Endothelial cell of umbilical vein (primary cell): ENCODE data around the gene GALK2. TPM values are rescaled to one million over a fixed set of nuclear protein-coding genes. Genes with fewer than 3 reads are reported as not detected.

Experiments
- BruUV-seq: library from RNA; stranded (reverse); fragments of 400-500 nt; replicated peaks from 2 replicates; lab custom pipeline; 2021; lab: Mats Ljungman, UMichigan
- CTCF ChIA-PET: fragments of 300-600, 350-600 bp; sonication (Branson Sonifier 250); formaldehyde crosslinking; loops from one replicate; lab custom pipeline; 2021; ENCODE audit warnings: antibody characterized with exemption, inconsistent platforms; lab: Charles Lee
- POLR2A ChIA-PET: fragments of 300-600, 350-600 bp; sonication (Branson Sonifier 250); formaldehyde crosslinking; loops from one replicate; lab custom pipeline; 2021; ENCODE audit warnings: antibody characterized with exemption, inconsistent platforms; lab: Charles Lee
- DNase-seq: peaks from one replicate; pipeline ENCODE4 v3.0.0-alpha.2; 2011; ENCODE audit warnings: low read depth, low spot score
- FAIRE-seq: peaks from 2 replicates; lab custom pipeline; 2011; peaks lifted over from hg19 to GRCh38; lab: Jason Lieb, UNC
- H2AFZ ChIP-seq: 2 replicates; pipeline ENCODE4 v1.6.0; 2012; ENCODE audit warnings: low read depth, low read length, control low read depth, inconsistent platforms
- H3K27ac ChIP-seq: 2 replicates; pipeline ENCODE4 v1.5.1; 2011; ENCODE audit warnings: low read depth, mild to moderate bottlenecking, control low read depth, low read length, moderate library complexity; ENCODE audit not compliant: insufficient read depth
- H3K27me3 ChIP-seq, 2 experiments: 2 replicates each; pipeline versions ENCODE4 v1.6.0 to v1.6.1; 2011; ENCODE audit warnings: low read length in 2 of 2, mixed read lengths in 1 of 2; ENCODE audit not compliant: control insufficient read depth in 2 of 2, insufficient read depth in 2 of 2
- H3K36me3 ChIP-seq, 2 experiments: 2 replicates in 1 of 2; 3 replicates in 1 of 2; pipeline ENCODE4 v1.5.1; 2011; ENCODE audit warnings: low read length in 2 of 2, mild to moderate bottlenecking in 1 of 2, moderate library complexity in 1 of 2; ENCODE audit not compliant: control insufficient read depth in 2 of 2, insufficient read depth in 2 of 2; ENCODE audit errors: extremely low read depth in 1 of 2
- H3K4me1 ChIP-seq: 3 replicates; pipeline ENCODE4 v1.5.1; 2011; ENCODE audit warnings: mild to moderate bottlenecking, low read length; ENCODE audit not compliant: control insufficient read depth, insufficient read depth; ENCODE audit errors: extremely low read depth
- H3K4me2 ChIP-seq: 2 replicates; pipeline ENCODE4 v1.6.1; 2011; ENCODE audit warnings: low read length, control low read depth, mixed read lengths; ENCODE audit not compliant: insufficient read depth
- H3K4me3 ChIP-seq, 3 experiments: fragments of 200-600 bp in 1 of 3; sonication (generic), shearing (Covaris generic) in 1 of 3; replicated peaks in 1 of 3; 2 replicates each; pipeline ENCODE4 v1.5.1; 2011 to 2016; ENCODE audit warnings: control low read depth in 3 of 3, low read length in 3 of 3, mild to moderate bottlenecking in 2 of 3, inconsistent platforms in 1 of 3, low read depth in 1 of 3, moderate library complexity in 1 of 3; ENCODE audit not compliant: insufficient read depth in 1 of 3
- H3K79me2 ChIP-seq: 2 replicates; pipeline ENCODE4 v1.6.0; 2012; ENCODE audit warnings: low read length, inconsistent platforms; ENCODE audit not compliant: control insufficient read depth, insufficient read depth
- H3K9ac ChIP-seq: replicated peaks from 2 replicates; pipeline ENCODE3; 2011; ENCODE audit warnings: low read length, control low read depth; ENCODE audit not compliant: insufficient read depth; ENCODE audit errors: extremely low read depth
- H3K9me1 ChIP-seq: replicated peaks from 3 replicates; pipeline ENCODE4 v1.6.0; 2011; ENCODE audit warnings: mild to moderate bottlenecking, low read length; ENCODE audit not compliant: control insufficient read depth, insufficient read depth; ENCODE audit errors: extremely low read depth
- H3K9me3 ChIP-seq: replicated peaks from 2 replicates; pipeline ENCODE4 v1.5.1; 2012; ENCODE audit warnings: low read length, inconsistent platforms; ENCODE audit not compliant: control insufficient read depth, insufficient read depth
- H4K20me1 ChIP-seq: replicated peaks from 2 replicates; pipeline ENCODE3; 2011; ENCODE audit warnings: mild to moderate bottlenecking, low read length; ENCODE audit not compliant: control insufficient read depth, insufficient read depth; ENCODE audit errors: extremely low read depth
- CTCF ChIP-seq, 2 donors: IDR thresholded peaks; 1 replicate in 1 of 2; 2 replicates in 1 of 2; pipeline ENCODE4 v1.5.1; 2011; ENCODE audit warnings: low read length in 2 of 2, mild to moderate bottlenecking in 2 of 2, moderate library complexity in 2 of 2, control low read depth in 1 of 2, inconsistent platforms in 1 of 2, low read depth in 1 of 2; ENCODE audit not compliant: insufficient read depth in 1 of 2; ENCODE audit errors: extremely low read depth in 1 of 2
- EZH2 ChIP-seq: IDR thresholded peaks from 2 replicates; pipeline ENCODE4 v1.6.1; 2012; ENCODE audit warnings: borderline replicate concordance, low read depth, mild to moderate bottlenecking, moderate library complexity, low read length, inconsistent platforms; ENCODE audit not compliant: severe bottlenecking
- FOS ChIP-seq: IDR thresholded peaks from 2 replicates; pipeline ENCODE4 v1.6.1; 2011; ENCODE audit warnings: mild to moderate bottlenecking, low read length, moderate library complexity, borderline replicate concordance; ENCODE audit not compliant: insufficient read depth
- GATA2 ChIP-seq: IDR thresholded peaks from 2 replicates; pipeline ENCODE4 v1.7.0; 2011; ENCODE audit warnings: low read depth, mild to moderate bottlenecking, moderate library complexity, mixed read lengths, low read length; ENCODE audit not compliant: insufficient read length, insufficient read depth
- JUN ChIP-seq: IDR thresholded peaks from 2 replicates; pipeline ENCODE4 v1.6.1; 2011; ENCODE audit warnings: borderline replicate concordance, low read depth; ENCODE audit not compliant: insufficient read length, insufficient read depth
- MAX ChIP-seq: IDR thresholded peaks from 2 replicates; pipeline ENCODE4 v1.6.1; 2011; ENCODE audit not compliant: insufficient read depth, insufficient read length
- MYC ChIP-seq: IDR thresholded peaks from one replicate; pipeline ENCODE4 v1.6.1; 2011; ENCODE audit warnings: mild to moderate bottlenecking, low read depth, low read length
- POLR2A ChIP-seq: IDR thresholded peaks from 2 replicates; pipeline ENCODE4 v1.6.1; 2012; ENCODE audit warnings: low read depth, mild to moderate bottlenecking, control low read depth, low read length
- POLR2AphosphoS5 ChIP-seq: IDR thresholded peaks from 2 replicates; pipeline ENCODE4 v1.6.1; 2012; ENCODE audit warnings: low read depth, mild to moderate bottlenecking, control low read depth, low read length, moderate library complexity; ENCODE audit not compliant: insufficient read depth
- dilution Hi-C: fragments of 300-500 bp; cut with MboI; formaldehyde crosslinking; loops from one replicate; pipeline ENCODE4 v1.15.0; 2019; ENCODE audit warnings: low sequenced_read_pairs; ENCODE audit not compliant: extremely low pct_ligation_motif_present
- intact Hi-C: fragments of 100-400 bp; cut with micrococcal nuclease; formaldehyde crosslinking; loops from one replicate; pipeline ENCODE4 v1.10.0; 2022
- polyA plus RNA-seq, 4 experiments: library from polyadenylated mRNA; depleted of rRNA in 3 of 4; stranded (reverse) in 3 of 4; unstranded in 1 of 4; fragments of >200 nt; gene quantifications; 2 replicates each; pipeline versions ENCODE4 v1.2.1 to v1.2.3, GENCODE V29; 2011 to 2012; ENCODE audit warnings: missing spikeins in 1 of 4
- total RNA-seq: library from RNA; stranded (reverse); gene quantifications from 2 replicates; pipeline ENCODE4 v1.2.3, GENCODE V29; 2021

GALK2 gene
- total and polyA plus RNA-seq, 2 donors (not counting 3 experiments of a cell fraction or from before 2014, with no cell fraction given): 19.9 to 31.3 TPM

- DNase-seq (no peak), FAIRE-seq (no peak)
- no peaks in the 10 kb centered on the region for H3K36me3 ChIP-seq
- H3K9ac ChIP-seq: no peak overlapping the region
- H3K27me3 ChIP-seq: no peaks in the 10 kb centered on the region
- no peaks in the 10 kb centered on the region for H4K20me1 ChIP-seq
- ChIA-PET CTCF (no interaction called here), POLR2A (no interaction called here)
- H3K4me2 ChIP-seq: no peak overlapping the region
- TF ChIP-seq POLR2AphosphoS5 (no peak), CTCF (IDR thresholded peaks at IDR 0.05; ENCODE audit: extremely low read depth in 1 of 2, insufficient read depth in 1 of 2, low read depth in 1 of 2, low read length in 2 of 2) (no peak), POLR2A (no peak), MAX (no peak), MYC (no peak), EZH2 (no peak), GATA2 (no peak), JUN (no peak), FOS (no peak)
- no peaks in the 10 kb centered on the region for H3K9me3 ChIP-seq
- H3K79me2 ChIP-seq: peaks cover 25% of the 10 kb centered on the region
- intact Hi-C loops (no loop called here), dilution Hi-C loops (no loop called here)
- no peak overlapping the region for H3K4me3 ChIP-seq
- BruUV-seq: no TSS peak
- H3K9me1 ChIP-seq: no peaks in the 10 kb centered on the region
- no peak overlapping the region for H3K27ac ChIP-seq
- no peaks in the 10 kb centered on the region for H3K4me1 ChIP-seq
- H2AFZ ChIP-seq: no peak overlapping the region
These were observed 18.9 kb downstream of the GALK2 start for GRCh38 chr15:49188933-49189332.
